SK-N-SH (cell line): ENCODE data around the gene RARS1.

Experiments
- EP300 ChIP-seq, 2 experiments: IDR thresholded peaks; 2 replicates each; pipeline versions ENCODE4 v1.4.0 to v1.6.1; 2012; ENCODE audit warnings: borderline replicate concordance in 1 of 2, low read depth in 1 of 2, low read length in 1 of 2
- EZH2phosphoT487 ChIP-seq: fragments of 200-600 bp; sonication (generic); IDR thresholded peaks from 2 replicates; pipeline ENCODE4 v1.6.1; 2017; ENCODE audit warnings: low read depth, mixed run types, mild to moderate bottlenecking, antibody characterized with exemption, moderate library complexity, borderline replicate concordance
- JUND ChIP-seq: IDR thresholded peaks from 2 replicates; pipeline ENCODE4 v1.4.0; 2012
- MXI1 ChIP-seq: IDR thresholded peaks from 2 replicates; pipeline ENCODE4 v1.6.1; 2012; ENCODE audit warnings: mild to moderate bottlenecking, low read depth, low read length, improper control_type of control experiment
- POLR2AphosphoS5 ChIP-seq: IDR thresholded peaks from 2 replicates; pipeline ENCODE4 v1.6.1; 2012; ENCODE audit warnings: low read depth, low read length
- RAD21 ChIP-seq: IDR thresholded peaks from 2 replicates; pipeline ENCODE4 v1.6.1; 2012; ENCODE audit warnings: mild to moderate bottlenecking, low read length
- RFX5 ChIP-seq: IDR thresholded peaks from 2 replicates; pipeline ENCODE4 v1.6.1; 2012; ENCODE audit warnings: mild to moderate bottlenecking, improper control_type of control experiment, low read length
- RXRA ChIP-seq: IDR thresholded peaks from 2 replicates; pipeline ENCODE4 v1.4.0; 2012; ENCODE audit warnings: low read depth, mild to moderate bottlenecking, borderline replicate concordance
- SIN3A ChIP-seq: IDR thresholded peaks from 2 replicates; pipeline ENCODE4 v1.6.1; 2012; ENCODE audit warnings: low read depth, mild to moderate bottlenecking, low read length, moderate library complexity, borderline replicate concordance
- TAF1 ChIP-seq: IDR thresholded peaks from 2 replicates; pipeline ENCODE4 v1.6.1; 2012; ENCODE audit warnings: low read depth, mild to moderate bottlenecking, low read length, moderate library complexity, borderline replicate concordance
- TF ChIP-seq, protein P1 (sequence below): IDR thresholded peaks from 2 replicates; pipeline ENCODE4 v1.4.0; 2012; ENCODE audit warnings: low read depth
- TF ChIP-seq, protein P2 (sequence below): fragments of 200-600 bp; sonication (generic); IDR thresholded peaks from 2 replicates; pipeline ENCODE4 v1.6.1; 2017; ENCODE audit warnings: antibody characterized with exemption, mild to moderate bottlenecking, moderate library complexity

DNA sequence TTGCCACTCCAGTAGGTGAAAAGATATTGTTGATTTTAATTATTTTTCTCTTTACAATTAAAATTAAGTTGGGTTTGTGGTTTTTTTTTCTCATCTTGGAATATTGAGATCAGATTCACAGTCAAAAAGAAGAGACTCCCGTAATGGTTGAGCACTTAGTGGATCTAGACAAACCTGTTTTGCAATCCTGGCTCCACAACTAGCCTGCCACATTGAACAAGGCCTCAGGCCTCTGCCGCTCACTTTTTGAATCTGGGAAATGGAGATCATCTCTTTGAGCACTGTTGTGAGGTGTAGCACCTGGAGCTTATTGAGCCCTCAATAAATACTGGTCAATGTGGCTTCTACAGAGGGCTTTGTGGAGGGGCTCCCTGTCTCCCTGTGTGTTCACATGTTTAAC is 37.1 kb upstream of the RARS1 start:
- TF ChIP-seq, protein P1, sequence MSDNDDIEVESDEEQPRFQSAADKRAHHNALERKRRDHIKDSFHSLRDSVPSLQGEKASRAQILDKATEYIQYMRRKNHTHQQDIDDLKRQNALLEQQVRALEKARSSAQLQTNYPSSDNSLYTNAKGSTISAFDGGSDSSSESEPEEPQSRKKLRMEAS = no peak
- TF ChIP-seq TAF1 (no peak), MXI1 (no peak), POLR2AphosphoS5 (no peak), JUND (no peak), RXRA (no peak), RAD21 (no peak), RFX5 (no peak), EZH2phosphoT487 (no peak), SIN3A (no peak), EP300 (IDR thresholded peaks at IDR 0.05; ENCODE audit: borderline replicate concordance in 1 of 2, low read depth in 1 of 2, low read length in 1 of 2) (no peak)
- TF ChIP-seq, protein P2, sequence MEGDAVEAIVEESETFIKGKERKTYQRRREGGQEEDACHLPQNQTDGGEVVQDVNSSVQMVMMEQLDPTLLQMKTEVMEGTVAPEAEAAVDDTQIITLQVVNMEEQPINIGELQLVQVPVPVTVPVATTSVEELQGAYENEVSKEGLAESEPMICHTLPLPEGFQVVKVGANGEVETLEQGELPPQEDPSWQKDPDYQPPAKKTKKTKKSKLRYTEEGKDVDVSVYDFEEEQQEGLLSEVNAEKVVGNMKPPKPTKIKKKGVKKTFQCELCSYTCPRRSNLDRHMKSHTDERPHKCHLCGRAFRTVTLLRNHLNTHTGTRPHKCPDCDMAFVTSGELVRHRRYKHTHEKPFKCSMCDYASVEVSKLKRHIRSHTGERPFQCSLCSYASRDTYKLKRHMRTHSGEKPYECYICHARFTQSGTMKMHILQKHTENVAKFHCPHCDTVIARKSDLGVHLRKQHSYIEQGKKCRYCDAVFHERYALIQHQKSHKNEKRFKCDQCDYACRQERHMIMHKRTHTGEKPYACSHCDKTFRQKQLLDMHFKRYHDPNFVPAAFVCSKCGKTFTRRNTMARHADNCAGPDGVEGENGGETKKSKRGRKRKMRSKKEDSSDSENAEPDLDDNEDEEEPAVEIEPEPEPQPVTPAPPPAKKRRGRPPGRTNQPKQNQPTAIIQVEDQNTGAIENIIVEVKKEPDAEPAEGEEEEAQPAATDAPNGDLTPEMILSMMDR = no peak
